Ishikawa (cell line): ENCODE results near the gene INTS14.

Source experiments
- CREB1 ChIP-seq: IDR thresholded peaks from 2 replicates; pipeline ENCODE4 v1.6.1; 2012; ENCODE audit warnings: low read depth
- REST ChIP-seq: IDR thresholded peaks from 2 replicates; pipeline ENCODE4 v1.6.1; 2012; ENCODE audit warnings: low read depth, mild to moderate bottlenecking
- TEAD4 ChIP-seq: IDR thresholded peaks from 2 replicates; pipeline ENCODE4 v1.6.1; 2012
- YY1 ChIP-seq: IDR thresholded peaks from 2 replicates; pipeline ENCODE4 v1.6.1; 2012; ENCODE audit warnings: low read depth
- TF ChIP-seq, protein P1 (sequence below): IDR thresholded peaks from 2 replicates; pipeline ENCODE4 v1.6.1; 2012

DNA sequence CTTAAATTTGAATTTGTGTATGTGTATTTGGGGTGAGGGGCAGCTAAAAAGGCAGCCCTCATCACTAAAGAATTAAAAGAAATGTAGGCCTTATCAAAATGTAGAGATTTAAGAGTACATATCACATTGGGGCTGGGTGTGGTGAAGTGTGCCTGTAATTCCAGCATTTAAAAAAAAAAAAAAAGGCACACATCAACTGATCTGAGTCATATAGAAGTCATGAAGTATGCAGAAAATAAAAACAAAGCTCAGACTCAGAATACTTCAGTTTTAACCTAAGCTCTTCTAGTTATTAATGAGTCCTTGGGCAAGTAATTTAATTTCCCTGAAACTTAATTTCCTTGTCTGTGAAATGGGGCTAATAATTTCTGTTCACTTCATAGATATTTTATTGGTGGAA lies 42.4 kb upstream of the INTS14 start:
- TF ChIP-seq REST (no peak), CREB1 (no peak), YY1 (no peak), TEAD4 (no peak)
- TF ChIP-seq, protein P1, sequence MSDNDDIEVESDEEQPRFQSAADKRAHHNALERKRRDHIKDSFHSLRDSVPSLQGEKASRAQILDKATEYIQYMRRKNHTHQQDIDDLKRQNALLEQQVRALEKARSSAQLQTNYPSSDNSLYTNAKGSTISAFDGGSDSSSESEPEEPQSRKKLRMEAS: no peak
